Sciatic nerve (tissue), 2 donors: ENCODE results near the gene SPON1. TPM values are rescaled to one million over a fixed set of nuclear protein-coding genes. Genes with fewer than 3 reads are reported as not detected.

Experiments
- ATAC-seq: fragments of 200-7000 bp; cut with Tn5 transposase; one replicate; pipeline ENCODE4 v1.9.1; 2020; ENCODE audit warnings: mild to moderate bottlenecking, moderate library complexity
- DNase-seq: peaks from one replicate; pipeline ENCODE4 v3.0.0-alpha.2; 2020; ENCODE audit warnings: low spot score
- intact Hi-C: fragments of 100-400 bp; cut with DNase I; formaldehyde crosslinking; loops from one replicate; pipeline ENCODE4 v1.14.2; 2022
- total RNA-seq: library from RNA; stranded (reverse); fragmentation: NEBNext Ultra II Directional; extraction: Animal tissue kit (Norgen Biotek cat#: 25700); gene quantifications from one replicate; pipeline ENCODE4 v1.2.1, GENCODE V29; 2021
- donor health status: DM: no; HTN: no; CAD: no.
- donor health status: DM: no; HTN: no; CAD: no.

SPON1 gene
- total RNA-seq, 1 donor from 2014 or later, result 3.2 TPM

- no peak for ATAC-seq
- no peak for DNase-seq
- intact Hi-C loops, result no loop called here
Measured at GRCh38 chr11:14106303-14107049, 144.0 kb downstream of the SPON1 start.

DNA sequence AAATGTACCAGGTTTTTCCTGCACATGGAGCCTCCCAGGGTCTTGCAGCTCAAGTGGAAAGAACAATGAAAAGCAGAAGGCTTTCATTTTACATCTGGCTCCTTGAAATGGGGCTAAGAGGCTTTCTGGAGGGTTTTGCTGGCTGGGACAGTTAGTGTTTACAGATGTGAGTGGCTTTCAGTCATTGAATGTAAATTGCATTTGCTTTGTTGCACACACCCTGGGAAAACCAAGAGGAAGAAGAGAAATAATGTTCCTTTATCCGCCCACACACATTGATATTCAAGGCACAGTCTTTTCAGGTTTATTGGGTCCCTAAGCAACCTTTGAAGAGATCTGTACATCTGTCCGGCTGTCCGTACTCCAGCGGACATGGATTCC lies 144.5 kb downstream of the SPON1 start:
- intact Hi-C loops, result no loop called here
- ATAC-seq (no peak), DNase-seq (no peak)

DNA sequence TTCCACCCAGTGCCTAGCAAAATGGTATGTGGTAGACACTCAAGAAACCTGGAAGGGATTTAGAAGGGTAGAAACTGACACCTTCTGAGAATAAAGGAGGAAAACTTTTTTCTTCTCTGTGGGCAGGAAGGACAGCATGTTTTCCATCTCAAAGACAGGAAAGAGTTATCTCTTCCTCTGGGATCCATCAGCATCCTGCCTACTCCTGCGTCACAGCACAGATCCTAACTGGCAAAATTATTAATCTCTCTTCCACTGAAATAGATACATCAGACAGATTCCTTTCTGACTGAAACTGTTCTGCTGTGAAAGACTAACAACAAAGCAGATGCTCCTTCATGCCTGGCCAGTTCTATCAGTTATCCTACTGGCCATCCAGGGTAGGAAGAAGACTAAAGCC lies 147.2 kb downstream of the SPON1 start:
- intact Hi-C loops, result no loop called here
- DNase-seq (no peak), ATAC-seq (no peak)

- DNase-seq, result no peak
- no peak for ATAC-seq
- intact Hi-C loops, result no loop called here
Measured at GRCh38 chr11:14110629-14111028, 148.1 kb downstream of the SPON1 start.

- no peak for ATAC-seq
- DNase-seq, result no peak
- intact Hi-C loops, result no loop called here
Measured at GRCh38 chr11:14111496-14111895, 149.0 kb downstream of the SPON1 start.

GRCh38 chr11:14112721-14113120 lies 150.2 kb downstream of the SPON1 start:
- intact Hi-C loops, result no loop called here
- DNase-seq (no peak), ATAC-seq (no peak)

- intact Hi-C loops, result no loop called here
- ATAC-seq, result no peak
- no peak for DNase-seq
Measured at GRCh38 chr11:14114269-14114668, 151.7 kb downstream of the SPON1 start.

- intact Hi-C loops, result no loop called here
- DNase-seq (no peak), ATAC-seq (no peak)
Measured at GRCh38 chr11:14114786-14115185, 152.3 kb downstream of the SPON1 start.

GRCh38 chr11:14117632-14118031 lies 155.1 kb downstream of the SPON1 start:
- DNase-seq (no peak), ATAC-seq (no peak)
- intact Hi-C loops, result no loop called here

DNA sequence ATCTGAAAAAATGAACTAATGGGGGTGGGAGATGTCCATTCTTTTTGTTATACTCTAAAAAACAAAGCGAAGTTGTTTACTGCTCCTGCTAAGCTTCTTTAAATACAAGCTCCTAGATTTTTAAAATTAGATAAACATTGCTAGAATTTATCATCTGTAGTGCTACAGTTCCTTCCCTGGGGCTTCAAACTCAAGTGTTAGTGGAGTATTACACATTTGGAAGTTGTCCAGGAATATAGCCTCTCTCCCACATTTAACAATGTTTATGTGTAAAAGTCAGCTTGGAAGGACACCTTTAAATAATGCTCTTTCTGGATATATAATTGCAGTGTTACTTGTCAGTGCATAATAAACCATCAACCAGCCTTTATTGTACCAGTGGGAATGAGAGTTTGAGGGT lies 155.5 kb downstream of the SPON1 start:
- ATAC-seq (no peak), DNase-seq (no peak)
- intact Hi-C loops, result no loop called here

- intact Hi-C loops, result no loop called here
- no peak for ATAC-seq
- DNase-seq, result no peak
Measured at GRCh38 chr11:14119357-14119756, 156.8 kb downstream of the SPON1 start.

DNA sequence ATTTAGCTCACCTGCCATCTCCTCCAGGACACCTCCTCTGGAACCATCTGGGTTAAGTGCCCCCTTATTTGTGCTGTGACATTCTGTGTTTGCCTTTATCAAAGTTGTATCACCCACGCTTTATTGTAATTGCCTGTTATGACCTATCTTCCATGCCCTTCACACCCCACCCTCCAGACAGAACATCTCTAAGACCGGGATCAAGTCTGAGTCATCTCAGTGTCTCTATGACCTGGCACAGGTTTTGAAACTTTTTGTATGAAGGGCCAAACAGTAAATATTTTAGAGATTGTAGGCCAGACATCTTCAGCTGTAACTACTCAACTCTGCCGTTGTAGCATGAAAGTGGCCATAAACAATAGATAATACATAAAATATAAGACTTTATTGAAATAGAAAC lies 161.8 kb downstream of the SPON1 start:
- DNase-seq (no peak), ATAC-seq (no peak)
- intact Hi-C loops, result no loop called here

GRCh38 chr11:14124886-14125285 lies 162.4 kb downstream of the SPON1 start:
- intact Hi-C loops, result no loop called here
- no peak for ATAC-seq
- no peak for DNase-seq

- no peak for ATAC-seq
- intact Hi-C loops, result no loop called here
Measured at GRCh38 chr11:14125529-14125928, 163.0 kb downstream of the SPON1 start.

DNA sequence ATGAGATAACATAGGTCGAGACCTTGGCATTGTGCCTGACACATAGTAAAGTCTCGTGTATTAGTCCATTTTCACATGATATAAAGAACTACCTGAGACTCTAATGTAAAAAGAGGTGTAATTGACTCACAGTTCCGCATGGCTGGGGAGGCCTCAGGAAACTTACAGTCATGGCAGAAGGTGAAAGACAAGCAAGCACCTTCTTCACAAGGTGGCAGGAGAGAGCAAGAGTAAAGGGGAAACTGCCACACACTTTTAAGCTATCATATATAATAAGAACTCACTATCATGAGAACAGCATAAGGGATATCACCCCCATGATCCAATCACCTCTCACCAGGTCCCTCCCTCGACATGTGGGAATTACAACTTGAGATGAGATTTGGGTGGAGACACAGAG lies 165.2 kb downstream of the SPON1 start:
- ATAC-seq (no peak), DNase-seq (no peak)
- intact Hi-C loops, result no loop called here

More at GRCh38 chr11:14125529-14125928, 163.0 kb downstream of the SPON1 start:
- no peak for DNase-seq

DNA sequence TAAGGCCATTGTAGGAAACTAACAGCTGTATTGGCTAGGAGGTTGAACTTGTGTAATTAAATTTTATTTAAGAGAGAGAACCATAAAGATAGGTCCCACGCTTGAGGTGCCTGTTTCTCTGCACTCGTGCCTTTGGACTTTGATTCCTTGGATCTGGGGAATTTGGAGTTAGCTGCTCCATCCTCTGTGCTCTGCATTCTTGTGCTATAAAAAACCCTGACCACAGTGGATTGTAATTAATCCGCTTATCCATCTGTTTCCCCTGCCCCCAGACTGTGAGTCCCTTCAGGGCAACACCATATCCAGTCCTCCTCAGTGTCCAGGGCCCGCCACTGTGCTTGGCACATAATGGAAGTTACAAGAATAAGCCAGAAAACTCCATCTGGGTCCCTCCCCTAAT lies 169.8 kb downstream of the SPON1 start:
- ATAC-seq, result no peak
- intact Hi-C loops, result no loop called here
- no peak for DNase-seq

GRCh38 chr11:14133381-14133780 lies 170.9 kb downstream of the SPON1 start:
- no peak for DNase-seq
- no peak for ATAC-seq
- intact Hi-C loops, result no loop called here

GRCh38 chr11:14136561-14136960 lies 174.0 kb downstream of the SPON1 start:
- no peak for DNase-seq
- intact Hi-C loops, result no loop called here
- no peak for ATAC-seq

GRCh38 chr11:14137284-14137683 lies 174.8 kb downstream of the SPON1 start:
- intact Hi-C loops, result no loop called here
- ATAC-seq (no peak), DNase-seq (no peak)

GRCh38 chr11:14140991-14141390 lies 178.5 kb downstream of the SPON1 start:
- DNase-seq (no peak), ATAC-seq (no peak)
- intact Hi-C loops, result no loop called here

GRCh38 chr11:14141676-14142075 lies 179.2 kb downstream of the SPON1 start:
- DNase-seq, result no peak
- no peak for ATAC-seq
- intact Hi-C loops, result no loop called here
